Amniotic epithelial cell (primary cell): ENCODE measurements around the gene CEACAM20.
"Not testable (repeated sequence)": the region's sequence is repeated elsewhere in the genome, so short reads cannot be mapped to it uniquely, and the experiment has no call there.

Experiments used
- DNase-seq: peaks from one replicate; pipeline ENCODE4 v3.0.0-alpha.2; 2010; ENCODE audit warnings: low read depth

Gene CEACAM20

DNA sequence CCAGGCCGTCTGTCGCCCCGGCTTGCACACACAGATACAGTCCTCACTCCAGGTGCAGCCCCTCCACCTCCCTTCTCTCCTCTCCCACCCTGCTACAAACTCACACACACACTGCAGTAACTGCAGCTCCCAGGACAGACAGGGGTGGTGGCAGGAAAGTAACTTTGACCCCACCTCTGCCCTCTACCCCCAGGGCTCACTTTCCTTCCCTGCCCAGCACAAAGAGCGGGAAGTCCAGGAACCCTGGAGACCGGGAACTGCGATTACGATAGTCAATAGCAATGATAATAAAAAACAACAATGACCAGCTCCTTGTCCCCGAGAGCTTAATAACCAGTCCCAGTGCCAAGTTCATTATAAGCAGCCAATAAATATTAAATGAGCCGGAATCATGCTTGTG, at the start of gene CEACAM20:
Gene CEACAM20, minus strand, starts transcription at position 140 of the 400 bp plus-strand sequence. CDS start 166 bp downstream, outside the sequence.
- DNase-seq = no peak

DNA sequence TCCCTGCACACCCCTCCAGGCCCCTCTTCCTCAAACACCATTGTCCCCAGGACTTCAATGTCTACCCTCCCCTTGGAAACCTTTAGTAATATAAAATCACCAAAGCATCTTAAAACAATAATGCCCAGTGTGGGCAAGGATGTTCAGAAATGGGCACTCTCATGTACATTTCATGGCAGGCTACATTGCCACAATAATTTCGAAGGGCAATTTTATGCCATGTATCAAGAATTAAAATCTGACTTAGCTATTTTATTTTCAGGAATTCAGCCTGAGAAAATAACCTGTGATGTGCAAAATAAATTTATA, 48.0 kb upstream of the CEACAM20 start:
- no peak for DNase-seq

DNA sequence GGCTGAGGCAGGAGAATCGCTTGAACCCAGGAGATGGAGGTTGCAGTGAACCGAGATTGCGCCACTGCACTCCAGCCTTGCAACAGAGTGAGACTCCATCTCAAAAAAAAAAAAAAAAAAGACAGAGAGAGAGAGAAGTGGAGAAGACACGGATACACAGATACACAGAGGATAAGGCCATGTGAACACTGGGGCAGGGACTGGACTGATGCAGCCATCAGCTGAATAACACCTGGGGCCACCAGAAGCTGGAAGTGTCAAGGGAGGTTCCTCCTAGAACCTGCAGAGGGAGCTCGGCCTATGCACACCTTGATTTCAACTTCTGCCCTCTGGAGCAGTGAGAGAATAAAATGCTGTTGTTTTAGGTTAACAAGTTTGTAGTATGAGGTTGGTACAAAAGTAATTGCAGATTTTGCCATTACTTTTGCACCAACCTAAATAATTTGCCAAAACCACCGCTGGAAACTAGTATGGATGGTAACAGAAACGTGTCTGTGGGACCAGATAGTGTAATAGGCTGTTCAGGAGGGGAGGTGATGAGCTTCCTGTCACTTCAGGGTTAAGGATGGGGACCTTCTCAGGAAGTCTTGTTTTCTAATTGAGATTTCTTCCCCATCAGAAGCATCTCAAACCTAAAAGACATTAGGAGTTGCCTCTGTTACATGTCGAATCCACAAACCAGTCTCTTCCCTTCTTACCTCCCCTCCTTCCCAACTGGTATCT, 47.5 kb upstream of the CEACAM20 start:
- DNase-seq = peak; percentile 37

DNA sequence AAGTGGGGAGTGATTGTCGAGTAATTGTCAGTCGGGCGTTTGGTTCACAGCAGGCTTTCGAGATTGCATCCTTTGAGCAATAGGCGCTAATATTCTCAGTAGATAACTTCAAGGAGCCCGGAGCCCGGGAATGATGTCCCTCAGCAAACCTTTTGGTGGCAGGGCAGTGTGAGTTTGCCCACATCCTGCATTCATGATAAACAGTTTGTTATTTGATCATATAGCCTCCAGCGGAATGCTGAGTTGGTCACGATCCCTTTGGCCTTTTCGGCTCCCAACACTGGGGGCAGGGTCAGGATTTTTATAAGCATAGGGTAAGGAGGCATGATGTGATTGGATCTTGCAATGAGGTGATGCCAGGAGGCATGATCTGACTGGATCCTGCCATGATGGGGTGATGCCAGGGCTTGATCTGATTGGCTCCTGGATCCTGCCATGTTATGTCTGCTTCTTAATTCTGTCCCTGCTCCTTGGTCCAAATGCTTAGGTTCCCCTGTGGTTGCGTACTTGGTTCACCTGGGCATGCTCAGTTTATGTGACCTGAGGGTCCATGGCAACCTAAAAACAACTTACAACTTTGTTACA, 45.7 kb upstream of the CEACAM20 start:
- DNase-seq = no peak

DNA sequence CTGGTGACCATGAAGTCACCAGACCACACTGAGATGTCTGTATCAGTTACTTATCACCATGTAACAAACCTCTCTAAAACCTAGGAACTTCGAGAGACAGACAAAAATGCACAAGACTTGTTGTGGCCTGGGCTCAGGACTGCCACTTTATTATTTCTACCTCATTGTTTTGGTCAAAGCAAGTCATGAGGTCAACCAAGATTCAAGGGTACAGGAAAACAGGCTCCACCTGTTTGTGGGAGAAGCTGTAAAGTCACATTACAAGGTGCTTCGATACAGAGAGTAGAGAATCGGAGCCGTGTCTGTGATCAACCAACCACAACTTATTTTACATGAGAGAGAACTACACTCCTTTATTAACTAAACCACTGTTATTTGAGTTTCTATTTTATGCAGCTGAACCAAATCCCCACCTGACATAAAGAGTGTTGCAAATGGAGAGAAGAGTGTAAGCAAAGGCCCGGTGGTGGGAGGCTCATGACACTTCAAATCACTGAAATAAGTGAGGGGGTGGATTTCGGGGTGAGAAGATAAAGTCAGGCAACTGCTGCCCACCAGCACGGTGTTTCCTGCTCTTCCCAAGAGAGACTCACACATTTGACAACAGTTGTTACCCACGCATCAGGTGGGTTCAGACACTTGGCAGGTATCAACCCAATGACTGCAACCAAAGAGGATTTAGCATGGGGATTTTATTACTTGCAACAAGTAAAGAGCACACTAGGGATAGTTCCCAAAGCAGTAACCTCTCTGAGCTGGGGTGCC, 44.9 kb upstream of the CEACAM20 start:
- no peak for DNase-seq

DNA sequence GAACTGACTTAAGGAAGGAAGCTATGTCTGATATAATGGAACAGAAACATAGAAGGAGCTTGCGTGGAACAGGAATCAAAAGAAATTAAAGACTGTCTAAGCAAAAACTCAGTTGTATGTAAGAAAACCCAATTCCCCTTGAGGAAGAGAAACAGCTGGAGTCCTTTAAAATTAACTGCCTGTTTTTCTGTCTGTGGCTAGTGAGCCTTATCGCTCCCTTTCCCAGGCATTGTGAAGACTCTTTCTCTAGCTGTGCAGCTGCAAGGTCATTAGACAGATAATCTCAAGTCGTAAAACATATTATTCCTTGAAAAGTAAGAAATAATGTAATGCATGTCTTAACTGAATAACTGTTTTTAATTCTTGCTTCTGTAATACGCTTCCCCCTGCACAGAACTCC, 44.2 kb upstream of the CEACAM20 start:
- DNase-seq = no peak

DNA sequence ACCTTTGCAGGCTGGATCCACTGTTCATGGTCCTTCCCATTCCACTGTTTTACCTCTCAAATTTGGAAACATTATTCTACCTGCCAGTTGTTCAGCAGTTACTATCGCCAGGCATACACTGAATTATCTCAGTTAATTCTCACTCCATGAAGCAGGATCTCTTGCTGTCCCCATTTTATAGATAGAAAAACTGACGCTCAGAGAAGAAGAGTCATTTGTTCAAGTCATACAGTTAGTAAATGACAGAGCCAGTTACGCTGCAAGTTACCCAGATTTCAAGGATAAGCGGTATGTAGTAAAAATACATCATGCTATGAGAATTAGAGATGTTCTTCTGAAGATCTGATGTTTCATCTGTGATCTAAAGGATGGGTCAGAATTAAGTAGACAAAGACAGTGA, 43.7 kb upstream of the CEACAM20 start:
- no peak for DNase-seq

DNA sequence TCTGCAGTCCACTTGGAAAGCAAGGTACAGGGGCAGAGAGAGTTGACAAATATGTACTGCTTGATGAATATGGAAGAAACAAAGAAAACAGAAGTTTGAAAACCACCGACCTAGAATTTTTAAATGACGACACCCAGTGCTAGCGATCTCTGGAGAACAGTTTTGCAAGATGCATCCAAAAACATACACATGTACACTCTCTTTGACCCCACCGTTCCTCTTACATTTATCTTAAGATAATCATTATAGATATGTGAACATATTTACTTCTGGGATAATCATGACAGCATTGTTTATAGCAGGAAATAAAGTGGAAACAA, 43.1 kb upstream of the CEACAM20 start:
- no peak for DNase-seq

DNA sequence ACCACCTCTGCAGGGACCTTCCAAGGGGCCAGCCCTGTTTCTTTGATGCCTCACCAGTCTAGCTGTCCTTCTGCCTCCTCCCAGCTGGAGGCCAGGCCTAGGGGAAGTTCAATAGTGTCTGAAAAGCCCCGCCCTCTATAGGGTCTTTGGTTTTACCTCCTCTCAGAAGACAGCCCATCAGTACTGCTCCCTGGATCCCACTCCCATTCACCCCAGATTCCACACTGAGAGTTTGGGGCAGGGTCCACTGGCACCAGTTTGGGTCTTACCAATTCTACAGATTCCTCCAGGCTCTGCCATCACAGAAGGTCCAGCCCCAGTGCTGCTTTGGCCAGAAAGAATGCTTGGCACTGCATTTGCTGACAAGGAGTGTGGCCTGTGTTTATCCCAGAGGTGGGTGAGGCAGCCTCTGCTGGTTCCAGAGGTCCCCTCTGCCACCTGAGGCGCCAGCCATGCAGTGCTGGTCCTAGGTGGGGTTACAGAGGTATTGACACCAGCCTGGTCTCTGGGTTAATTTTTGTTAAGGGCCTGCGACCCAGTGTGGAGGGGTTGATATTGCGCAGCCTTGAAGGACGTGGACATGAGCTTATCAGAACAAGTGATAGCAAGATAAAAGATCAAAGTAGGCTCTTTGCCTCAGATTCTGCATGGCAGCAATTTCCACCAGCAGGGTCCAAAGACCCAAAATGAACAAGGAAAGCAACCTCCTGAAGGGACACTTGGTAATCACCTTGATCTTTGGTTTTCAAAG, 42.5 kb upstream of the CEACAM20 start:
- DNase-seq = no peak

DNA sequence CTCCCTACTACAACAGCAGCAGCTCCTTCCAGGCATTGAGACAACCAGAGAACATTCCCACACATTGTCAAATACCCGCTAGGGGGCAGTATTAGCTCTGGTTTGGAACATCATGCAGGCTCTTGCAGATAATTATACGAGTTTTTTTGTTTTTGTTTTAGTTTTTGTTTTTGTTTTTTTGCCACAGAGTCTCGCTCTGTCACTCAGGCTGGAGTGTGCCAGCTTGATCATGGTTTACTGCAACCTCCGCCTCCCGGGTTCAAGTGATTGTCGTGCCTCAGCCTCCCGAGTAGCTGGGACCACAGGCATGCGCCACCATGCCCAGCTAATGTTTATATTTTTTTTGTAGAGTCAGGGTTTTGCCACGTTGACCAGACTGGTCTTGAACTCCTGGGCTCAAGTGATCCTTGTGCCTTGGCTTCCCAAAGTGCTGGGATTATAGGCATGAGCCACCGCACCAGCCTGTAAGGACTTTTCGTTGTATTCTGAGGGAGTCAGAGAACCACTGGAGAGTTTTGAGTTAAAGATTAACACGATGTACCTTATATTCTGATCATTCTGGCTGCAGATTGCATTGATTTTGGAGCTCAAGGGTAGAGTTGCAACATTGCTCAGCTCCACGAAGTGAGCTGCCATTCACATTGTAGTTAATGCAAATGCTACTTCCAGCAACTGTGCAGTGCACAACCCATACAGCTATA, 41.7 kb upstream of the CEACAM20 start:
- peak; percentile 77 for DNase-seq

DNA sequence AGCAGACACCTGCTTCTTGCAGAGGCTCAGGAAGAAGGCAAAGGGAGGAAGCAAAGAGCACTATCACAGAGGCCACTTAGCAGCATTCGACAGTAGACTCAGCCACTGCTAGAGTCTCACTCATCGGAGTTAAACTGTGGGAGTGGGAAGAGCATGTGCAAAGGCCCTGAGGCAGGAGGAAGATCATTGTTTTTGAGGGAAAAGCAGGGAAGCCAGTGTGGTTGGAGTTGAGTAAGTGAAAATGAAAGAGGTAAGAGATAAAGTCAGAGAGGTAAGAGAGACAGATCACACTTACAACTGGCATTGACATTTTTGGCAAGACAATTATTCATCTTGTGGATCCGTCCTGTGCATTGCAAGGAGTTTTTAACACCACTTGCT, 41.1 kb upstream of the CEACAM20 start:
- no peak for DNase-seq

DNA sequence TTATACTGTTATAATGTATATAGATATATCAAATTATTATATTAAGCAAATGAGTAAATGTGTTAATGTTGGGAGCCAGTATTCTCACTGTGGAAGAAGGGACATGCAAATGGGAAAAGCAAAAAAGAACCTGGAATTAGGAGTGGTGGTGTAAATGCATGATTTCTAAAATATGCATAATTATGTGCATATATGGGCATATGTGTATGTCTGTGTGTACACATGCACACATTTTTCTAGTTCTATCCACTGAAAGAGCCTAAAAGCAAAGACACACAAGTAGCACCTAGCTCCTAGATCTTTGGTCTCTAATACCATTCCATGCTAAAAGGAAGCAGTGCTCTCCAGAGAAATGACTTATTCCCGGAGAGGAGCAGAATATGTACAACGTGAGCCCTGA, 38.3 kb upstream of the CEACAM20 start:
- DNase-seq = no peak

DNA sequence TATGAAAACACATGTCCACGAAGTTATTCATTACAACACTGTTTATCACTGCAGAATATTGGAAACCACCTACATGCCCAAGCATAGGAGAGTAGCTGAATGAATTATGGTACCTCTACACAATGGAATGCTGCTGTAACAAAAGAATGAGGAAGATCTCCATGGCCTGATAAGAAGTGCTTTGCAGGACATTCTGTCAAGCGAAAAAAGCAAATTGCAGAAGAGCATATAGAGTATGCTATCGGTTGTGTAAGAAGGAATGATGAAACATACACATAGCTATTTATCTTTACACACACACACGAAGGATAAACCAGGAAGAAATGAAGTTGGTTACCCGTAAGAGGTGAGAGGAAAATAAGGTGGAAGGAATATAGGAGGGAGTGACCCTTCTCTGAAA, 37.5 kb upstream of the CEACAM20 start:
- DNase-seq = peak; percentile 40

DNA sequence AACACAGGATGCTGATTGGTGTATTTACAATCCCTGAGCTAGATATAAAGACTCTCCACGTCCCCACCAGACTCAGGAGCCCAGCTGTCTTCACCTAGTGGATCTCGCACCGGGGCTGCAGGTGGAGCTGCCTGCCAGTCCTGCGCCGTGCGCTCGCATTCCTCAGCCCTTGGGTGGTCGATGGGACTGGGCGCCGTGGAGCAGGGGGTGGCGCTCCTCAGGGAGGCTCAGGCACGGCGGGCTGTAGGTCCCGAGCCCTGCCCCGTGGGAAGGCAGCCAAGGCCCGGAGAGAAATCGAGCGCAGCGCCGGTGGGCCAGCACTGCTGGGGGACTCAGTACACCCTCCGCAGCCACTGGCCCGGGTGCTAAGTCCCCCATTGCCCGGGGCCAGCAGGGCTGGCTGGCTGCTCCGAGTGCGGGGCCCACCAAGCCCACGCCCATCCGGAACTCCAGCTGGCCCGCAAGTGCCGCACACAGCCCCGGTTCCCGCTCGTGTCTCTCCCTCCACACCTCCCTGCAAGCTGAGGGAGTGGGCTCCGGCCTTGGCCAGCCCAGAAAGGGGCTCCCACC, 33.7 kb upstream of the CEACAM20 start:
- DNase-seq = not testable (repeated sequence)

DNA sequence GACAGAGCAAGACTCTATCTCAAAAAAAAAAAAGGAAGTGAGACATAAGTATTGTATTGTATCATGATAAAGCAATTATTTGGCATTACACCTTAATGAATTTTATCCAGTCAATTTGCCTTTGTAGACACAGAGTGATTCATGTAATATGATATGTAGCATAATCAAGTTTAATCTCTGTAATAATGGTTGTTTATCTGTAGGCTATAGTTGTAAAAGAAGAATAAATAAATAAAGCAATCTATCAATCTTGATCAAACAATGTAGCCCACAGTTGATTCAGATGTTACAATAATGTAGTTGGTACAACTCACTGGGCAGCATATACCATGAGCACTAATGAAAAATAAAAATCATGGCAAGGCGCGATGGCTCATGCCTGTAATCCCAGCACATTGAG, 28.5 kb upstream of the CEACAM20 start:
- DNase-seq = no peak

DNA sequence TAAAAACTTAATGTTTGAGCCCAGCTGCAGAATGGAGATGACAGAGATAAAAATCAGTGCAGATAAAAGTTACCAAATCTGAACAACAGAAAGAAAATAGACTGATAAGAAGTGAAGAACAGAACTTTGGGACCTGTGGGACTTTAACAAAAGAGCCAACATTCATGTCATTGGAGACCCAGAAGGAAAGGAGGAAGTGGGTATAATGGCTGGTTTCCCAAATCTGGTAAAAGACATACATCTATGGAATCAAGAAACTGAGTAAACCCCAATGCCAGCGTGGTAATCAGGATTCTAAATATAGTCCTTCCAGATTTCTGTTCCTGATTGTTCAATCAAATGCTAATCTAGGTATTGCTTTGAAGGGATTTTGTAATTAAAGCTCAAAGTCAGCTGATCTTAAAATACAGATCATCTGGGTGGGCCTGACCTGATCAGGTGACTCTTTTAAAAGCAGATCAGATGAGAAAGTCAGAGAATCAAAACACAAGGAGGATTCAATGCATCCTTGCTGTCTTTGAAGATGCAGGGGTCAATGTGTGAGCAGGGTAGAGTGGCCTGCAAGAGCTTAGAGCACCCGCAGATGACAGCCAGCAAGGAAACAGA, 25.3 kb upstream of the CEACAM20 start:
- DNase-seq = no peak

DNA sequence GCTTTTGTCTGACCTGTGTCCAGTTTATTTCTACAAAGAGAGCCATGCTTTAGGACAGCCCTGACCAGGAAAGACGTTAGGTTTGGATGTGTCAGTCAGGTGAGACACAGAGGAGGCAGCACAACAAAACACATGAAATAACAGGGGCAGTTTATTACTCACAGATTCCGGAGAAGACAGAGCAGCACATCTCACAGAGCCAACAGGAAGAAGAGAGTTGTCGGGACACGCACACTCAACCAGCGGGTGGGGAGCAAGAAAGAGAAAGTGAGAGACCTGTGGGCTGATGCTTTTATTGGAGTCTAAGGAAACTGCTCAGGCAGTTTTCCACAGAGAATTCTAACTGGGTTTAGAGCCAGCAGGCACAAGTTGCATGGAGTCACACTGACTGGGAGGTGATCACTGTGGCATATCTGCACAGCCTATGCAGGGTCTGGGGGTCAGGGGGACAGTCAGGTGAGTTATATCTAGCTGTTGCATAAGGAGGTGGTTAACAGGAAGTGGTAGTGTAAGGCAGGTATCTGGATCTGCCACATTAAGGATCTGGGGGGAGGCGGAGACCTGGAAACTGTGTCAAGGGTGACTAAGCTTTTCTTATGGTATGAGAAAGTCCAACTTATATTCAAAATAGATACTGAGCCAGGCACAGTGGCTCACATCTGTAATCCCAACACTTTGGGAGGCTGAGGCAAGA, 24.1 kb upstream of the CEACAM20 start:
- peak; percentile 38 for DNase-seq

DNA sequence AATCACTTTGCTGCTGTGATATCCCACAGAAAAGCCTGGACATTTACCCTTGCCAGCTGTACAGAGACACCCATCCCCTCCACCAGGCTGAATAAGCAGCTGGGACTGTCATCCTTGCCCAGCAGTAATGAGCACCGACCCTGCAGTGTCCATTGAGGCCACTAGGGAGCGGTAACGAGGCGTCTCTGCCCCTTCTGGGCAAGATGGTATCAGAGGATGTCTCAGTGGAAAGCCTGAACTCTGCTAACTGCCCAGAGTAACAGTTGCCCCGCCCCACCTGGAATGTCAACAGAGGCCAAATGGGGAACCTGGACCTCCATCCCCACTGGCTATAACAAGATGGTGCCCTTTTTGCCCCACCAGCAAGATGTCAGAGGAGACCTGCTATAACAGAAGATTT, 22.8 kb upstream of the CEACAM20 start:
- DNase-seq = no peak

DNA sequence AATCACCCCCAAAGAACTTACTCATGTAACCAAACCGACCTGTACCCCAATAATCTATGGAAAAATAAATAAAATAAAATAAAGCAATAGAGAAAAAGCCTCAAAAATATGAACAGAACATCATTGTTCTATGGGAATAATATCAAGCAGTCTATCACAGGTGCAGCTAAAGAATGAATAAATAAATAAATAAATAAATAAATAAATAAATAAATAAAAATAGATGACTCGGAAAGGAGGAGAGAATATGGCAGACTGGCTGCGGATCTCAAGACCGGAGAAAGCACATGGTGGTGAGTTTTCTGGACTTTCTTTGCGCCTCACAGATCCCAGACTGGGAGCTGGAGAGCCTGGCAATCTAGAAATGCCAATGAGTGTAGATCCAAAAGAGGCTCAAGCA, 22.4 kb upstream of the CEACAM20 start:
- DNase-seq = no peak

DNA sequence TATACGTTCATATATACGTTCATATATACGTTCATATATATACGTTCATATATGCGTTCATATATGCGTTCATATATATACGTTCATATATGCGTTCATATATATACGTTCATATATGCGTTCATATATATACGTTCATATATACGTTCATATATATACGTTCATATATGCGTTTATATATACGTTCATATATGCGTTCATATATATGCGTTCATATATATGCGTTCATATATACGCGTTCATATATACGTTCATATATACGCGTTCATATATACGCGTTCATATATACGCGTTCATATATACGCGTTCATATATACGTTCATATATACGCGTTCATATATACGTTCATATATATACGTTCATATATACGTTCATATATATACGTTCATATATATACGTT, 21.5 kb upstream of the CEACAM20 start:
- DNase-seq = not testable (repeated sequence)

DNA sequence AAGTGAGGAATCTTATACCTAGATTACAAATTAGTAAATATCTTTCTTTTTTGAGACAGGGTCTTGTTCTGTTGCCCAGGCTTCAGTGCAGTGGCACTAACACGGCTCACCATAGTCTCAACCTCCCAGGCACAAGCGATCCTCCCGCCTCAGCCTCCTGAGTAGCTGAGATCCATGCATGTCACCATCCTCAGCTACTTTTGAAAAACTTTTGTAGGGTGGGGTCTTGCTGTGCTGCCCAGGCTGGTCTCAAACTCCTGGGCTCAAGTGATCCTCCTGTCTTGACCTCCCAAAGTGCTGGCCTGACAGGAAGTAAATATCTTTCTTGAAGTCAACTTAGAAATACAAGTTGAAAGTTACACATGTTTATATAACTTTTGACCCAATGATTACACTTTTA, 20.0 kb upstream of the CEACAM20 start:
- DNase-seq = no peak
